Memory B cell (primary cell): Measurements from ENCODE around the gene NMU.
"Not testable (repeated sequence)": the region's sequence is repeated elsewhere in the genome, so short reads cannot be mapped to it uniquely, and the experiment has no call there.

ENCODE experiments used
- ATAC-seq: fragments of 150-1000 bp; cut with Tn5 transposase; 2 replicates; pipeline ENCODE4 v1.10.0; 2021; ENCODE audit warnings: low read depth, mild to moderate bottlenecking, moderate library complexity
- DNase-seq, 2 donors: peaks; one replicate each; pipeline ENCODE4 v3.0.0; 2022; ENCODE audit warnings: low spot score in 2 of 2
- H3K27ac Mint-ChIP-seq: one replicate; pipeline ENCODE4 v1.8.0; 2022; ENCODE audit warnings: mild to moderate bottlenecking, moderate library complexity, mixed read lengths
- H3K27me3 Mint-ChIP-seq: one replicate; pipeline ENCODE4 v1.8.0; 2022; ENCODE audit warnings: mixed read lengths
- H3K36me3 Mint-ChIP-seq: one replicate; pipeline ENCODE4 v1.8.0; 2022; ENCODE audit warnings: mild to moderate bottlenecking, mixed read lengths
- H3K4me1 Mint-ChIP-seq: one replicate; pipeline ENCODE4 v1.8.0; 2022; ENCODE audit warnings: mixed read lengths
- H3K4me3 Mint-ChIP-seq: one replicate; pipeline ENCODE4 v1.8.0; 2022; ENCODE audit warnings: mild to moderate bottlenecking, moderate library complexity, mixed read lengths
- H3K9me3 Mint-ChIP-seq: one replicate; pipeline ENCODE4 v1.8.0; 2022; ENCODE audit warnings: mixed read lengths

The NMU gene

GRCh38 chr4:55568905-55569504 lies 67.1 kb downstream of the NMU start:
- H3K9me3 Mint-ChIP-seq = no peaks in the 10 kb centered on the region
- no peak for ATAC-seq
- no peak overlapping the region for H3K27ac Mint-ChIP-seq
- no peak for DNase-seq
- H3K27me3 Mint-ChIP-seq = peaks cover 2% of the 10 kb centered on the region
- no peaks in the 10 kb centered on the region for H3K4me1 Mint-ChIP-seq
- no peaks in the 10 kb centered on the region for H3K36me3 Mint-ChIP-seq
- no peak overlapping the region for H3K4me3 Mint-ChIP-seq

- H3K36me3 Mint-ChIP-seq = peaks cover 2% of the 10 kb centered on the region
- no peak overlapping the region for H3K4me3 Mint-ChIP-seq
- DNase-seq = peak in 1 of 2 donors; percentile 18
- H3K27me3 Mint-ChIP-seq = peaks cover 3% of the 10 kb centered on the region
- ATAC-seq = peak; percentile 98
- H3K27ac Mint-ChIP-seq = no peak overlapping the region
- H3K4me1 Mint-ChIP-seq = peaks cover 13% of the 10 kb centered on the region
- H3K9me3 Mint-ChIP-seq = peaks cover 3% of the 10 kb centered on the region
Observed at GRCh38 chr4:55561889-55562288, 74.2 kb downstream of the NMU start.

- no peak overlapping the region for H3K4me3 Mint-ChIP-seq
- ATAC-seq (no peak), DNase-seq (no peak)
- H3K9me3 Mint-ChIP-seq = peaks cover 3% of the 10 kb centered on the region
- H3K27me3 Mint-ChIP-seq = peaks cover 3% of the 10 kb centered on the region
- H3K27ac Mint-ChIP-seq = no peak overlapping the region
- H3K36me3 Mint-ChIP-seq = peaks cover 2% of the 10 kb centered on the region
- H3K4me1 Mint-ChIP-seq = peaks cover 13% of the 10 kb centered on the region
Observed at GRCh38 chr4:55560096-55560495, 76.0 kb downstream of the NMU start.

GRCh38 chr4:55554453-55555030 lies 81.6 kb downstream of the NMU start:
- H3K27me3 Mint-ChIP-seq = peaks cover 3% of the 10 kb centered on the region
- peaks cover 3% of the 10 kb centered on the region for H3K9me3 Mint-ChIP-seq
- ATAC-seq = peak; percentile 23
- peaks cover 2% of the 10 kb centered on the region for H3K36me3 Mint-ChIP-seq
- H3K4me1 Mint-ChIP-seq = no peaks in the 10 kb centered on the region
- no peak overlapping the region for H3K4me3 Mint-ChIP-seq
- H3K27ac Mint-ChIP-seq = no peak overlapping the region
- DNase-seq = no peak

DNA sequence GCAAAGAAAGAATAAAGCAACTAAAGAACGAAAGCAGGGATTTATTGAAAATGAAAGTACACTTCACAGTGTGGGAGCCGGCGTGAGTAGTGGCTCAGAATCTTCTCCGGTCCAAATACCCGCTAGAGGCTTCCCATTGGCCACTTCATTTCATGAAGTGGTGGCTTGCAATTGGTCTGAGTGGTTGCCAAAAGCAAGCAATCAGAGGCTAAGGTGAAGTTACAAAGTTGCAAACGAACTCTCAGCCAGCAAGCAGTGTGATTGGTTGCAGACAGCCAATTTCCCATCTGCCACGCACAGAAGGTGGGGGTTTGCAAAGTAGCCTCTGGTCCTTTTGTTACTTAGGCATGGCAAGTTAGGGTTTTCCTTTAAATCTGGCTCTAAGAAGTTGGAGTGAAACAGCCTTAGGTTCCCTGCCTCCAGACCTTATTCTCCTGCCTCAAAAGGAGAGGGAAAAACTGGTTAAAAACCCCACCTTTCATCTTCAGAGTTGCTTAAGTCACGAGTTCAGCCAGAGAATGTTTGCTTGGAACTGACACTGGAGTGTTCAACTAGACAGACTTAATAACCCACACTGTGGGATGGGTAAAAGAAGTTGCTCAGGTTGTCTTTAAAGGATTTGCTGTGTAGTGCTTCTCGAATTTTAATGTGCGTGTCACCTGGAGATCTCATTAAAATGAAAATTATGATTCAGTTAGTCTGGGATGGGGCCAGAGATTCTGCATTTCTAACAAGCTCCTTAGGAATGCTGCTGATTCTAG lies 82.5 kb downstream of the NMU start:
- DNase-seq = peak in 1 of 2 donors; percentile 14
- Mint-ChIP-seq H3K36me3 (peaks cover 2% of the 10 kb centered on the region), H3K27me3 (peaks cover 3% of the 10 kb centered on the region), H3K4me1 (no peaks in the 10 kb centered on the region), H3K27ac (no peak overlapping the region), H3K9me3 (peaks cover 3% of the 10 kb centered on the region), H3K4me3 (peak overlapping the region; percentile 69)
- ATAC-seq = peak; percentile 89

DNA sequence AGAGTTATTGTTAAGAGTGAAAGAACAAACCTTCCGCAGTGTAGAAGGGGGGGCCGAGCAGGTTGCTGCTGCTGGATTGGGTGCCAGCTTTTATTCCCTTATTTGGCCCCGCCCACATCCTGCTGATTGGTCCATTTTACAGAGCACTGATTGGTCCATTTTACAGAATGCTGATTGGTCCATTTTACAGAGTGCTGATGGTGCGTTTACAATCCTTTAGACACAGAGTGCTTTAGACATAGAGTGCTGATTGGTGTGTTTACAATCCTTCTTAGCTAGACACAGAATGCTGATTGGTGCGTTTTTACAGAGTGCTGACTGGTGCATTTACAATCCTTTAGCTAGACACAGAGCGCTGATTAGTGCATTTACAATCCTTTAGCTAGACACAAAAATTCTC lies 84.1 kb downstream of the NMU start:
- ATAC-seq = peak; percentile 14
- not testable (repeated sequence) for H3K4me3 Mint-ChIP-seq, DNase-seq, H3K36me3 Mint-ChIP-seq, H3K27ac Mint-ChIP-seq, H3K27me3 Mint-ChIP-seq, H3K4me1 Mint-ChIP-seq, H3K9me3 Mint-ChIP-seq

- Mint-ChIP-seq H3K9me3 (no peaks in the 10 kb centered on the region), H3K4me1 (peaks cover 4% of the 10 kb centered on the region), H3K4me3 (no peak overlapping the region), H3K27ac (no peak overlapping the region), H3K36me3 (no peaks in the 10 kb centered on the region), H3K27me3 (no peaks in the 10 kb centered on the region)
- ATAC-seq = no peak
- DNase-seq = no peak
Observed at GRCh38 chr4:55549888-55550287, 86.2 kb downstream of the NMU start.

DNA sequence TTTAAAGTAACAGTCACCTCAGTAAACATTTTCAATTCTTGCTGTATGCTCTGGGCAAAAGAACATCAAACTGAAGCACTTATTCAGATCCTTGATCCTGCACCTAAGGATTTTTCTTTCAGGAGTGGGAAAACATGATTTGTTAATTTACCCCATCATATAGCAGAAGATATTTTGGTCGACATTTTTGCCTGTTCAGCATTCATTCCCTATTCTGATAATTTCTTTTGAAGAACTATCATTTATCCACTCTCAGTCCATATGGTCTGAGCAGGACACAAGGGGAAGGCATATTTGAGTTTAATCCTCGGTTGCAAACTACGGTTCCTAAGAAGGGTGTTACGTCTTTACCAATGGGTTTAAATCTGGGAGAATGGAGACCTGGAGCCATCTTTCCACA lies 88.2 kb downstream of the NMU start:
- DNase-seq (no peak), ATAC-seq (no peak)
- H3K27me3 Mint-ChIP-seq = no peaks in the 10 kb centered on the region
- H3K4me3 Mint-ChIP-seq = peak overlapping the region; percentile 94
- no peaks in the 10 kb centered on the region for H3K9me3 Mint-ChIP-seq
- peaks cover 16% of the 10 kb centered on the region for H3K4me1 Mint-ChIP-seq
- no peaks in the 10 kb centered on the region for H3K36me3 Mint-ChIP-seq
- peak overlapping the region; percentile 90 for H3K27ac Mint-ChIP-seq

DNA sequence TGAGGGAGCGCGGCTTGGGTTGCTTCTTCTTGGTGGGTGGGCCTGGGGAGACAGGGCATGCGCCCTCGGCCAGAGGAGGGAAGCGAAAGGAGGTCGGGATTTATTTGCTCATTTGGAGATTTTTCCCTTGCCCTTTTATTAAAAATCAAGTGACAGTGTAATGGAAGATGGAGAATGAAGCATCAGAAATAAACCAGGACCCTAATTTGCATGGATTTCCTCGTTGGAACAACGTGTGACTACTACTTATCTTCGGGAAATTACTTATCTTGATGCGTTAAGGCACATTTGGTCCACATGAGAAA lies 88.7 kb downstream of the NMU start:
- Mint-ChIP-seq H3K36me3 (no peaks in the 10 kb centered on the region), H3K27ac (peak overlapping the region; percentile 90), H3K27me3 (no peaks in the 10 kb centered on the region), H3K9me3 (no peaks in the 10 kb centered on the region), H3K4me1 (peaks cover 16% of the 10 kb centered on the region), H3K4me3 (peak overlapping the region; percentile 94)
- no peak for DNase-seq
- ATAC-seq = no peak

DNA sequence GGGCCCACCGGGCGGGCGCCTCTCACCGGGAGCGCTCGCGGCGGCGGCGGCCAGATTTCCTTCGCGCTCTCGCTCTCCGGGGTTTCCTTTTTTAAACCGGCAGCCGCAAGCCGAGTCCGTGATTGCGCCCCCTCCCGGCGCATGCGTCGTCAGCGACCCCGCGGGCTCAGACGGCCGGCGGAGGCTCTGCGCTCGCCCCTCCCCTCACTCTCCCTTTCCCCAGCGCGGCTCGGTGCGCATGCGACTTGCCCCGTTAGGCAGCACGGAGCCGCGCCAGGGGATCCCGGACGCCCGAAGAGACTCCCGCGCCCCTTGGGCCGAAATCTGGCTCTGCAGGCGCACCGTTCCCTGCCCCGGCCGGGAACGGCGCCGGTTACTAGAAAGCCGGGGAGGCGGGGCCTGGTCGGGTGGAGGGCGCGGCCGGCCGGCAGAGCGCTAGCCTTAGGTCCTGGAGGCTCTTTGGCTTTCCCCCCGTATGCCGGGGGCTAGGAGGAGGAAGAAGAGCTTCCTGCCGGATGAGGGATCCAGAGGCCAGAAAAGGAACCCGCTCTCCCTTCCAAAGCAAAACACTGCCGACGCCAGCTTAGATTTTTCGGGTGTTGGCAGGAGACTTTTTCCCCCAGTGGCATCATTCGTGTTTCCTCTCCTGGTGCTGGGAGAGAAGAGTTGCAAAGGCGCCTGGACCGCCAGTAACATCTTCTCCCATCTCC lies 89.2 kb downstream of the NMU start, which contains the start of gene CLOCK:
Gene CLOCK, minus strand, starts transcription at position 154 of the 710 bp plus-strand sequence. CDS start 64,124 bp downstream, outside the sequence.
- Mint-ChIP-seq H3K9me3 (no peaks in the 10 kb centered on the region), H3K4me1 (peaks cover 16% of the 10 kb centered on the region), H3K4me3 (peak within 1 kb of the TSS; percentile 94), H3K36me3 (no peaks in the 10 kb centered on the region), H3K27me3 (no peaks in the 10 kb centered on the region), H3K27ac (peak within 1 kb of the TSS; percentile 90)
- peak; percentile 72 for ATAC-seq
- DNase-seq = peak; percentile 82 to 91

DNA sequence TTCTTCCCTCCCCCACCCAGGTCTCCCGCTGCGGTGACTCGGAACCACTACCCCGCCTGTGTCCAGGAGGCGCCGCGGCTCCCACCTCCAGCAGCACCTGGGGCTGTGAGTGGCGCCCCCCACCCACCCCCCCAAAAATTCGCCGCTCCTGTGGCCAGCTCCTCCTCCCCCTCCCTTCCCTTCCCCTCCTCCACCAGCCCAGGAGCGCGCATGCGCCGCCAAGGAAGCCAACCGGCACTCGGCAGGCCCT lies 89.7 kb downstream of the NMU start:
- peak overlapping the region; percentile 94 for H3K4me3 Mint-ChIP-seq

DNA sequence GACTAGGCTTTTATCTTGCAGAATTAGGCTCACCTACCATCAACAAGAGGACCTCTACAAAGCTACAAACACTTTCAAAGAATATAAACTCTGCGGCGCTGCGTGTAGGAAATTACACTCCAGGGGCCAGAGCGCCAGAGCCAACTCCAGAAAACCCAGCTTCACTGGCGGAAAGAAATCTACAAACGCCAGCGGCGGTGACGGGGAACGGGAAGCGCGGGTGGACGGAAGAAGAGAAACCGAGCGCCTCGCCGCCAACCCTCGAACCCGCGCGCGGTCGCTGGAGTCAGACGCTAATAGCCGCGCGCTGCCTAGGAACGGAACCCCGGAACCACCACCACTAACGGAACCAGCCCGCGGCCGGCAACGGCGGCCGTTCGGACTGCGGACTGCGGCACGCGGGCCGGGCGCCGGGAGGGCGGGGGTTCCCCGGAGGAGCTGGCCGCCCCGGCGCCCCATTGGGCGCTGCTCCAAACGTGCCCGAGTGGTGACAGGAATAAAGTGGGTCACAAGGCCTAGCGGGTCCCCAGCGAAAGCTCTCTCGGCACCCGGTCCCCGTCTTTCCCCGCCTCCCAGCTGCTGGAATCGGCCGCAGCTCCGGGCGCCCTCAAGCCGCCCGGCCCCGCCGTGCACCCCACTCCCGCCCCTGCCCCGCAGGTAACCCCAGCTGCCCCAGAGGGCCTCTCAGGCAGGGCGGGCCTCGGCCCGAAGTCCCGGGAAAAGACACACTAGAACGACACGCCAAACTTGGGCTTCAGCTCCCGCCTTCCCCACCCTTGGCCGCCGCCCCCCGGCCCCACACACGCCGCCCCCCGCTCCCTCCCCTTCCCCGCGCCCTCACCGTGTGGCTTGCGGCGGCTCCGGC lies 90.2 kb downstream of the NMU start:
- H3K4me1 Mint-ChIP-seq = peaks cover 16% of the 10 kb centered on the region
- H3K36me3 Mint-ChIP-seq = no peaks in the 10 kb centered on the region
- H3K27ac Mint-ChIP-seq = peak overlapping the region; percentile 90
- DNase-seq = peak; percentile 39 to 70
- no peaks in the 10 kb centered on the region for H3K9me3 Mint-ChIP-seq
- peak; percentile 49 for ATAC-seq
- peak overlapping the region; percentile 94 for H3K4me3 Mint-ChIP-seq
- no peaks in the 10 kb centered on the region for H3K27me3 Mint-ChIP-seq

More for the DNA sequence above, 89.7 kb downstream of the NMU start:
- ATAC-seq (peak; percentile 64), DNase-seq (no peak)
- no peaks in the 10 kb centered on the region for H3K27me3 Mint-ChIP-seq
- peaks cover 16% of the 10 kb centered on the region for H3K4me1 Mint-ChIP-seq
- H3K27ac Mint-ChIP-seq = peak overlapping the region; percentile 90
- H3K9me3 Mint-ChIP-seq = no peaks in the 10 kb centered on the region
- H3K36me3 Mint-ChIP-seq = no peaks in the 10 kb centered on the region
